GM21528 (cell line): ENCODE results near the gene SIN3A.
"Not testable (repeated sequence)": the region's sequence is repeated elsewhere in the genome, so short reads cannot be mapped to it uniquely, and the experiment has no call there.

ENCODE experiments used
- ATAC-seq: cut with Tn5 transposase; IDR thresholded peaks from one replicate; pipeline ENCODE4 v1.9.1; 2021; ENCODE audit warnings: mild to moderate bottlenecking, moderate library complexity; ENCODE audit not compliant: unreplicated experiment, low FRiP score

Gene SIN3A

DNA sequence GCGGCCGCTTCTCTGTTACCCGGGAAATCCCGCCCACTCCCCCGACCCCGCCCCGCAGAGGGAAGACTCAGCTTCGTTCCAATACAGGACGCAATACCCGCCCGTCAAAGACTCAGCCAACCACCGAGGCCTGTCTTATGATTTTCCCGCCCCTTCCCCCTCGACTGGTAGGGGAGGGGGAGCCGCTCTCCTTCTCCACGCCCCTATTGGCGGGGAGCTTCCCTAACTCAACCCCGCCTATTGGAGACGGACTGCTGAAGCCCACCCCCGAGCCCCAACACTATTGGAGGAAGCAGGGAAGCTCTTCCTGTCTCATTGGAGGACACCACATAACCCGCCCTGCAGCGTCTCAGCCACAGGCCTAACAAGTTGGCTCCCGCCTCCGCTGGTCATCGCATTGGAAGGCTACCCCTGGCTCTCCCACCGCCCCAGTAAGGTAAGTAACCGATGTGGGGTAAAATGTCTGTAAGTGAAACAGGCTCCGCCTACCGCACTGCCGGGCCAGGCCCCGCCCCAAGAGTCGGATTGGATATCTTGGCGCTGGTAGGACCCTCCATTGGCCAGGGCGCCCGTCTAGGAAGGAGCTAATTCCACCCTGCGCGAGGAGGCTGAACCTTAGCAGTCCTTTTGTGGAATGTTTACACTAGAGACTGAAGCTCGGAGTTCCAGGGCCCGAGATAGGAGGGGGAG is at the start of gene SIN3A:
Gene SIN3A (minus strand): TSS at position 17 of the 690 bp plus-strand sequence. CDS start 21,315 bp downstream, outside the sequence.
- ATAC-seq, result peak; percentile 37

- ATAC-seq, result no peak
These were observed 42.2 kb upstream of the SIN3A start for GRCh38 chr15:75493732-75494131.

DNA sequence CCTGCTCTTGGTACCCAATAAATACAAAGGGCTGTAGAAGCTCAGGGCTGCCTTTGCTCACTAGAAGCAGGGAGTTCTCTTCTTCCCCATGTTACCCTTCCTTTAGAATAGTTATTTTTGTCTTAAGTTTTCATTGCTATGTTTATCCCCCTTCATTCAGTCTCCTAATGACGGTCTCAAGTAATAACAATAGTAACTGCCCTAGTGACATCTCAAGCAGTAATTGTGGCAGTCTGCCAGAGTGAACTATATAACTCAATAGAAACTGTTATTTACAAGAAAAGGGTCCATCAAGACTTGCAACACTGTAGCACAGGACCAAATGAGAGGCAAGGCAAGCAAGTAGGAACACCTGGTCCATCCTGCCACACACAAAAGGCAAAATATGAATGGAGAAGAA is 32.5 kb upstream of the SIN3A start:
- no peak for ATAC-seq

GRCh38 chr15:75483556-75483955 is 32.1 kb upstream of the SIN3A start:
- ATAC-seq, result not testable (repeated sequence)

DNA sequence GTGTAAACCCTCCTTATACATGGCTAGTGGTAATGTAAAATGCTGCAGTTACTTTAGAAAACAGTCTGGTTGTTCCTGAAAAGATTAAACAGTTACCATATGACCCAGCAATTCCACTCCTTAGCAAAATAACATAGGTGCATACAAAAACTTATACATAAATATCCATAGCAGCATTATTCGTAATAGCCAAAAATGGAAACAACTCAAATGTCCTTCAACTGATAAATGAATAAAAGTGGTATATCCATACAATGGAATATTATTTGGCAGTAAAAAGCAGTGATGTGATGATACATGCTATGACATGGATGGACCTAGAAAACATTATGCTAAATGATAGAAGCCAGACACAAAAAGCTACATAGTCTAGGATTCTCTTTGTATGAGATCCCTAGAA is 31.6 kb upstream of the SIN3A start:
- no peak for ATAC-seq

- ATAC-seq, result not testable (repeated sequence)
These were observed 29.0 kb upstream of the SIN3A start for GRCh38 chr15:75480463-75480862.

DNA sequence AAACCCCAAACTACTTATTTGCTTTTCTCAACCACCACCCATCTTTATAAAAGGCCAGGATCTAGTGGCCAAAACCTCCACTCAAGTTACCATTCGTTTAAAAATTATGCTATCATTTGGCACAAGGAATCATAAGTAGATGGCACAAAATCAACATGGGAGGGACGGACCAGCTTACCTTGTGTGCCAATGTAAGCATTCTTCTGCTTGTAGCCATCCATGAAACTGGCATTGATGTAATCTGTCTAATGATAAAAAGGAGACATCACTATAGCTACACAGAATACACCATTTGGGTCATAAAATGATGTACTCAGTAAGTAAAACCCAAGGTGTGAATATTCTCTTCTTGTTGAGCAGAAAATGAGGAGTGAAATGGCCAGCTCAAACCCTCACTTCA is 28.2 kb upstream of the SIN3A start:
- no peak for ATAC-seq

DNA sequence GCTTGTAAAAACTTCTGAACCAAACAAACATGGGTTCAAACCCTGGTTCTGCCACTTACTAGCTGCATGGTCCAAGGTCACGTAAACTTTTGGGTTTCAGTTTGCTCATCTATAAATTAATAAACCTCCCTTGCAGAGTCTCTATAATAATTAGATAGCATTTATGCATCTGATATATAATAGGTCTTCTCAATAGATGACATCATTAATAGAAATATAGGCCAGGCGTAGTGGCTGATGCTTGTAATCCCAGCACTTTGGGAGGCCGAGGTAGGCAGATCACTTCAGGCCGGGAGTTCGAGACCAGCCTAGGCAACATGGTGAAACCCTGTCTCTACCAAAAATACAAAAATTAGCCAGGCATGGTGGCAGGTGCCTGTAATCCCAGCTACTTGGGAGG is 25.6 kb upstream of the SIN3A start:
- not testable (repeated sequence) for ATAC-seq

DNA sequence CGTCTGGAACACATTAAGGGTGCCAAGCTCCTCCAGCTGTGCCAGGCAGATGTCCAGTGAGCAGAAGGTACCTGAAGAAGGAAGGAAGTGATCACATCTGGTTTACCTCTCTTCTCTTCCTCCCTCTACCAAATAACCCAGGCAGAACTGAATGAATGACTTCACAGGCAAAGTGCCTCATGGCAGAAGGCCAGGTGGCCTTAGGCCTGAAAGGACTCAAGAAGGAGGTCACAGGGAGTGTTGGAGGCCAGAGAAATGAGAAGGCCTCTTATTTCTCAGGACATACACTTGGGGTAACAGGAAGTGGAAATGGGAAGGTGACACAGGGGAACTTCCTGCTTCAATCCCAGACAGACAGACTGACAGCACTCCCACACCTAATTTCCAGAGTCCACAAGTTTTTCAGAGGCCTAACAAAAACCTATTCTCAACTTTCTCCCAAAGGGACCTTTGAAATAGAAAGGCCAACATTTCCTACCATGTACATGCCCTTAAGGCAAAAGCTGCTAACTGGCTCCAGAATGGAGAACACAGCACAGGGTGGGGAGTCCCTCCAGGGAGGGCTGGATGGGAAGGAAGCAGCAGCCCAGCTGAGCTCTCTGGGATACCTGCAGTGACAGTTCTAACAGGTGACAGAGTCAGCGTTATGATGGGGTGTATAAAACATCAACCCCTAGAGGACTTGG is 17.6 kb upstream of the SIN3A start:
- ATAC-seq, result no peak

DNA sequence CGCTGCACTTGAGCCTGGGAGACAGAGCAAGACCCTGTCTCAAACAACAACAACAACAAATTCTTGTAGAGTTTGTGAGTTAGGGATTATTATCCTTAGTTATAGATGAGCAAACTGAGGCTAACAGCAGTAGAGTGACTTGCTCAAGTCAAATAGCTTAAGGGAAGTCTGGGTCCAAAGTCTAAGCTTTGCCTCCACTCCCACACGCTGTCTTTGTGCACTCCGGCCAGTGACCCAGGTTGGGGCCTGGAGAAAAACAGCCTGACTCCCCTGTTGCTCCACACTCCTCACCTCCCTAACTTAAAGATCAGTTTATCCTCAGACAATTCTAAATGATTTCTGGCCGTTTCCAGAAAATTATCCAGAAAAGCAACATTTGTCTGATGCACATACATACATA is 9.2 kb upstream of the SIN3A start:
- no peak for ATAC-seq

DNA sequence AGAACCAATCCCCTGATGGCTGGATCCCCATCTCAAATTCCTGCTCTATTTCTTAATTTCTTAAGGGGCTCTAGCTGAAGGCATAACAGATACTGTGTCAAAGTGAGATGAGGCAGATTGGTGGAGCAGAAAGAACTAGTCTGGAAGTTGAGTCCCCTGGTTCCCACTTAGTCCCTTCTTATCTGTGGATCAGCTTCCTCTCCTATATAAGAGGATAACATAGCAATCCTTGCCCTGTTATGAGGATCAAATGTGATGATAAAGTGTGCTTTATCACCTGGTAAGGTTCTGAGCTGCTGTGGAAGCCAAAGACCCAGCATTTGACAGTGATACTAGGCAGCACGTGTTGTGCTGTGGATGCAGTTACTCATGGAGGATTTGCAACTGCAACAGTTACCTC is 8.1 kb upstream of the SIN3A start:
- ATAC-seq, result no peak

- ATAC-seq, result no peak
These were observed 5.2 kb upstream of the SIN3A start for GRCh38 chr15:75456710-75457109.

DNA sequence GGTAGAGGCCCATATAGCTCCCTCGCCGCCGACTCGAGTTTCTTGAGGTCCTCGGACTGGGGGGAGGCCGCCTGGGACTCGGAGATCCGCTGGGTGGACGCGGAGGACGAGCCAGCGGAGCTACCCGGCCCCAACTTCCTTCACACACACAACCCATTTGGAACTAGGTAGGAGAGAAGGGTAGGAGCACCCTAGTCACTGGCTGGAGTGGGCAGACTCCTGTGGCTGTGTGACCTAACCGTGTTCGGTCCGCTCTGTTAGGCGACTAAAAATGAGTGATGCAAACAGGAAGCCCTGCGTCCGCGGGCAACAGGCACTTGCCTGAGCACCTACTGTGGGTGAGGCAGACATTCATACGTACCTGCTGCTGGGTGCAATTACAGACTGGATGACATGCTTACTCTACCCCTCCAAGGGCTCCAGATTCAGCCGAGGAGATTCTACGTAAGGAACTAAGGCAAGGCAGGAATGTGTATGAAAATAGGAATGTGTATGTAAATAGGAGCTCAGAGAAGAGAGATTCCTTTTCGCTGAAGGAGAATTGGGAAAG is 4.6 kb upstream of the SIN3A start:
- ATAC-seq, result no peak

DNA sequence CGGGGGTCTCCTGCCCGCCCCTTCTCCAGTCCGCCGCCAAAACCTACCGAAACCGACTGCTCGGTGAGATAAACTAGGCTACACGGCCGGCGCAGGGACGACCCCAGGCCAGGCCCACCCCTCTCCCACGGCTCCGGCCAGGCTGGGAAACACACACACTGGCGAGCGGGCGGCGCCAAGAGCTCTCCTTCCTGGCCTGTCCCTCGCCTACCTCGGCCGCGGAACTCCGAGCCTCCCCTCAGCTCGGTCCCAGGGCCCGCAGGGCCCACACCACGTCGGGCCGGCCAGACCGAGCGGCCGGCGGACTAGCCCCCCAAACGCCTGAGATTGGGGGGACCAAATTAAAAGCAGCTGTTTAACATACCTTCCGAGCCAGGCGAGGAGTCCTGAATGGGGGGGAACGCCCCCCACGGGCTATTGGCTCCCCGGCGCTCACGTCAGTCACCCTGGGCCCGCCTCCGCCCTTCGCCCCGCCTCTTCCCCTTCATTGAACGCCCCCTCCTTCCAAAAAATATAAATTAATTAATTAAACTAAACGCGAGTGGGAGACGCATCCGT is 4.0 kb upstream of the SIN3A start:
- no peak for ATAC-seq

- no peak for ATAC-seq
These were observed 3.2 kb upstream of the SIN3A start for GRCh38 chr15:75454471-75455378.

- peak; percentile 34 for ATAC-seq
These were observed 2.4 kb upstream of the SIN3A start for GRCh38 chr15:75453703-75454470.

DNA sequence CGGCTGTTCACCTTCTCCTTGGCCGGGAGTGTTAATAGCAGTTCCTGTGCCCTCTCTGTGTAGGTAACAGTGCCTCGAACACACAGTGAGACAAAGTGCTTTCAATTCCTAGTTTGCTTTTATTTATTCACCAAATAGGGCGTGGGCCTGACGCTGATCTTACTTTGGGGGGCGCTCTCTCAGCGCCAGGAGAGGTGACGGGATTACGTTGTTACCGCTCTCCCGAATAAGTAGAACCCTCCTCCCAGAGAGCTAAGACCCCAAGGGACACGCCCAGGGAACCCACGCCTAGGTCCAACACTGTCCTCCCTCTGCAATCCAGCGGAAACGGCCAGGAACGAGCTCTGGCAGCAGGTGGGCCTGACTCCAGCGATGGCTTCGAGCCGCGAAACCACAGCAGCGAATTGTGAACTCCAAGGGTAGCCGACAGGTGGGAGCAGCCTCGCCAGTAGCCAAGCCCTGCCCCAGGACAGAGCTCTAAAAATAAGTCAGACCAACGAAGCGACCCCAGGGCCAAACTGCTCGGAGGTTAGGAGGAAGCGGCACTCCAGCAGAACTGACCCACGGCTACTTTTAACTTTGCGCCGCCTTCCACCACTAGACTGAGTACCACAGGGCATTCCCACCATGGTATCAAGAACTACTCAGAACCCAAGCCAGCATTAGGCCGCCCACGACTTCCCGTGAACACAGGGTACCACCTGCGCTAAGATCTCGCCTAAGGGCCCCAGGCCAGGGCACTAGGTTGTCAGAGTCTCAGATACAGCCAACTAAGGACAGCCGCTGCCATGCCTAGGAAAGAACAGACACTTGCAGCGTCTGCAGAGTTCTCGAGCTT is 1.6 kb upstream of the SIN3A start:
- ATAC-seq, result no peak

- ATAC-seq, result no peak
These were observed 924 bp upstream of the SIN3A start for GRCh38 chr15:75452364-75452864.

GRCh38 chr15:75451202-75451673 is 252 bp downstream of the SIN3A start:
- no peak for ATAC-seq
